ENCODE results near the gene BNC2.

The BNC2 gene

DNA sequence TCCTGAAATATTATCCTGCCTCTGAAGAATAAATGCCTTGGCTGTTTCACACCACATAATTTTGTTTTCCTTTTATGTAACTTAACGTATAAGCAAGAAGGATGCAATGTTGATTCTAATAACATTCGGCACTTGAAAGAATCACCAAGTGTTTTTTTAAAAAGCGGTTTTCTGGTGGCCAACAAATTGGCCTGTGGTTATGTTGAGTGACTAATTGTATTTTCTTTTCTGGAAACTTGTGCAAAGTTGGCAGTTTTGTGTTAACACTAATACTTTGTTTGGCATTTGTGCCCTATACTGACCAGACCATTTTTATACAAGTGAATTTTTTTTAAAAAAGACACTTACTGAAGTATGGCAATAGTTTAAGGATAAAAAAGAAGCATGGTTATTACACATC lies 452.7 kb downstream of the BNC2 start:
- TF ChIP-seq, protein P1, sequence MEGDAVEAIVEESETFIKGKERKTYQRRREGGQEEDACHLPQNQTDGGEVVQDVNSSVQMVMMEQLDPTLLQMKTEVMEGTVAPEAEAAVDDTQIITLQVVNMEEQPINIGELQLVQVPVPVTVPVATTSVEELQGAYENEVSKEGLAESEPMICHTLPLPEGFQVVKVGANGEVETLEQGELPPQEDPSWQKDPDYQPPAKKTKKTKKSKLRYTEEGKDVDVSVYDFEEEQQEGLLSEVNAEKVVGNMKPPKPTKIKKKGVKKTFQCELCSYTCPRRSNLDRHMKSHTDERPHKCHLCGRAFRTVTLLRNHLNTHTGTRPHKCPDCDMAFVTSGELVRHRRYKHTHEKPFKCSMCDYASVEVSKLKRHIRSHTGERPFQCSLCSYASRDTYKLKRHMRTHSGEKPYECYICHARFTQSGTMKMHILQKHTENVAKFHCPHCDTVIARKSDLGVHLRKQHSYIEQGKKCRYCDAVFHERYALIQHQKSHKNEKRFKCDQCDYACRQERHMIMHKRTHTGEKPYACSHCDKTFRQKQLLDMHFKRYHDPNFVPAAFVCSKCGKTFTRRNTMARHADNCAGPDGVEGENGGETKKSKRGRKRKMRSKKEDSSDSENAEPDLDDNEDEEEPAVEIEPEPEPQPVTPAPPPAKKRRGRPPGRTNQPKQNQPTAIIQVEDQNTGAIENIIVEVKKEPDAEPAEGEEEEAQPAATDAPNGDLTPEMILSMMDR (IDR thresholded peaks at IDR 0.05; ENCODE audit: low read depth, low read length): no peak
- DNase-seq (ENCODE audit: extremely low read depth, low read depth): no peak

DNA sequence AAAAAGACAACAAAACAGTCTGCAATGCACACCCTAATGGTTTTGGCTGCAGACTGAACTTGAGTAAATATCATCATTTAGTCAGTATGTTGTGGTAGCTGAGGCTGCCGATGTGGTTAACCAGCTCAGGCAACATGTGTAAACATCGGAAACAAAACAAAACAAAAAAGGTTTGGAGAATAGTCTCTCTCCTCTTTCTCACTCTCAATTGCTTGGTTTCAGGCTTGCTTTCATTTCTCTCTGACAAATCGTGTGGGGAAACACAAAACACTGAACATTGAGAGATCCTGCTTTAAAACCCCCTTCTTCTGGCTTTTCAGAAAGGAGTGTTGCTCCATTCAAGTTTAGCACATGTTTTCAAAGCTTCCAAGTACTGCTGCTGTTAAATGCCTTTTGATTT lies 453.3 kb downstream of the BNC2 start:
- DNase-seq (ENCODE audit: extremely low read depth, low read depth): peak; percentile 89
- TF ChIP-seq, protein P1 (IDR thresholded peaks at IDR 0.05; ENCODE audit: low read depth, low read length): no peak

DNA sequence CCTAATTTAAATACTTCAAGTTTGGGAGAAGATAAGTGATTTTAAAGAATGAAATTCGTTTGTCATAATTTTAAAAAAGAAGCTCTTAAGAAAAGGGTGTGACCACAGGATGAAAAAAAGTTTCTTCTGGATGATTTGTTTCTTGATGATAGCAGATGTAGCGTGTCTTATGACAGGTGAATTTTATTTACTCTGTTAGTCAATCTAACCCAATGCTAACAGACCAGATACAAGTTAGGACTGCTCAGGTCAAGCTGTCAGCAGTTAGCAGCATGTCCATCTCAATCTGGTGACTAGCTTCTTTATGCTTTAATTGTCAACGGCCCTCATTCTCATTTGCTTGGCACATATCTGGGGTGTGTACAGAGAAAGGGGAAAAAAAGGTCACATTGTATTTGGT lies 456.0 kb downstream of the BNC2 start:
- no peak for DNase-seq (ENCODE audit: extremely low read depth, low read depth)
- TF ChIP-seq, protein P1 (IDR thresholded peaks at IDR 0.05; ENCODE audit: low read depth, low read length): no peak

DNA sequence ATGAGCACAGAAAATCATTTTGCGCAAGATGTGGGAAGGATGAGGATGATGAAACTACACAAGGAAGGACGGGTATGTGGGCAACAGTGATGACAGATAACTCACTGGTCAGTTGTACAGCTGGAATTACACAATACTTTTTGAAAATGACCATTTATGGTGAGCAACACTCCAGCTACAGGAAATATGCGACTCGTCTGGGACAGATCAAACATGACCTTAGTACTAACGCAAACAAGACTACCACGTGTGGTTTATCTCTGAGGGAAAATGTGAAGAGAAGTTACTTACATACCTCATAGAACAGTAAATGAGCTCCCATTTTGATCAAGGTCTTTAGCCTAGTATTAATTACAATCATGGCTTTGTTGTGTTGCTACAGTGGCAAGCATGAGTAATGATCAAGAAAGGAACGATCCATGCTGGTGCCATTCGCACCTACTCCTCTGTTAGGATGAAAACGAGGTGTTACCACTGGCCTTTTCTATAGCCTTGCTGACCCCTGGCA lies 456.9 kb downstream of the BNC2 start:
- TF ChIP-seq, protein P1 (IDR thresholded peaks at IDR 0.05; ENCODE audit: low read depth, low read length): no peak
- DNase-seq (ENCODE audit: extremely low read depth, low read depth): peak; percentile 91

DNA sequence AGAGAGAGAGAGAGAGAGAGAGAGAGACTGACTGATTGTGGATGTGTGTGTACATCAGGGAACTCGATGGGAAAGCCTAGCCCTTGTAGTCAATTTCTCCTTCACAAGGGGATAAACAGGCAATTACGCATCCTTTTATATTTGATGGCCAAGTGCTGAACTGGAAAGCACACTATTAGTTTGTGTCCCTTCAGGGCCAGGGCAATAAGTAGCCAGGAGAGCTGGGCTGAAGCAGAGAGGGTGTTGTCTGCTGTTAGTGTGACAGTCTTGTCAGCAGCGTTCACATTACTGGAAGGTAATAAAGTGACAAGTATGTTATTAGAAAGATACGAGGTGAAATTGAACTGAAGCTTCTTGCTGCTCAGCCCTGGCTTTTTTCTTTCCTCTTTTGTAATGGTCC lies 457.7 kb downstream of the BNC2 start:
- DNase-seq (ENCODE audit: extremely low read depth, low read depth): no peak

DNA sequence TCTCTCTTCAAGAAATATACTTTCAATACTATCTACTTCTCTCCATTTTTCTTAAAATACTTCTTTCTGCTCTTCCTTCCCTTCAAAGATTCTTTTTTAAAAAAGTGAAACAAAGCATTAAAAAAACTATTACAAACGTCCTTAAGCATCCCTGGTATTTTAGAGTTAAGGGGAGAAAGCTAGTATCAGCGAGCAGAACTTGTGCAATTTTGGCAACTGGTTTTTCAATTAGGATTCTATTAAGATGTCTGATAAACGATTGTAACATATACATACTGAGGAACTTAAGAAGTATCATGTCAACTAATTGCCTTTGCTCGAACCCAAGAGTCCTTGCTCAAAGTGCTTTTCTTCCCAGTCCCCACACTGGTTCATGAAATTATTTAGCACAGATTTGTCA lies 459.2 kb downstream of the BNC2 start:
- DNase-seq (ENCODE audit: extremely low read depth, low read depth): no peak
- TF ChIP-seq, protein P1 (IDR thresholded peaks at IDR 0.05; ENCODE audit: low read depth, low read length): no peak

More for the DNA sequence above, 457.7 kb downstream of the BNC2 start:
- TF ChIP-seq, protein P1 (IDR thresholded peaks at IDR 0.05; ENCODE audit: low read depth, low read length): no peak

DNA sequence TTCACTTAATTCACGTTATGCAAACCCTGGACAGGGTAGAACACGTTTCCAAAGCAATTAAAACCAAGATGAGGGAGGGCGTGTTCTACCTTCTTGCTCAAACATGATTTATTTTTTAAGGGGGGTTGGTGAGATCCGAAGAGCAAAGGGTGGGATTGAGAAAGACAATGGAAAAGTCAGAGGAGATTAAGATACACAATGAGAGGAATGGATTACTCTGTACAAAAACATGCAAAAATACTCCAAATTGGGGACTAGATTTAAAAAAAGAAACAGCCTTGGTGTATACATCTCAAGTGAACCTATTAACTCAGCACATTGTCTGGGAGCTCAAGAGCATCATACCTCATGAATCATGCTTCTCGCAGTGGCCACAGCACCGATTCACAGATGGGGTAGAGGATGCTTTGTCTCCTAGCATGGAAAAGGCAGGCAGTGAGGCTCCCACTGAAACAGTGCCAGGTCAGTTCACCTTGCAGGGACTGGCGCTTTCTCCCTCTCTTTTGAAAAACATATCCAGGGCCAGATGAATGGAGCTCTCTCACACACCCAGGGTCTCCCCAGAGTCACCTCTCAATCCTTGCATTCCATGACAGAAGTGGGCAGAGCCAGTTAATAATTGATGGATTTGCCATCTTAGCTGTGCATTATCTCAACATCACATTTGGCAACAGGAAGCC lies 459.7 kb downstream of the BNC2 start:
- DNase-seq (ENCODE audit: extremely low read depth, low read depth): no peak
- TF ChIP-seq, protein P1 (IDR thresholded peaks at IDR 0.05; ENCODE audit: low read depth, low read length): no peak
